Measurements from ENCODE around the gene TNNC1.

The TNNC1 gene

GRCh38 chr3:52402101-52402521 lies 51.7 kb downstream of the TNNC1 start:
- H3K36me3 ChIP-seq (replicated peaks; ENCODE audit: low read depth, low read length): peaks cover 65% of the 10 kb centered on the region
- no peaks in the 10 kb centered on the region for H3K79me2 ChIP-seq (ENCODE audit: low read length)
- H2AFZ ChIP-seq (ENCODE audit: low read depth, low read length): no peak overlapping the region
- no peaks in the 10 kb centered on the region for H3K27me3 ChIP-seq (ENCODE audit: low read depth, low read length)
- H3K4me3 ChIP-seq (ENCODE audit: low read length): no peak overlapping the region
- H3K4me2 ChIP-seq (ENCODE audit: low read length): no peak overlapping the region
- TF ChIP-seq EZH2phosphoT487 (IDR thresholded peaks at IDR 0.05; ENCODE audit: low read depth) (no peak), CTCF (IDR thresholded peaks at IDR 0.05; ENCODE audit: low read depth, low read length) (no peak)
- no peak overlapping the region for H3K27ac ChIP-seq (ENCODE audit: low read length)
- no peaks in the 10 kb centered on the region for H3K4me1 ChIP-seq (ENCODE audit: low read length)
- H4K20me1 ChIP-seq (ENCODE audit: insufficient read depth, low read length): no peaks in the 10 kb centered on the region
- H3K9me3 ChIP-seq (ENCODE audit: insufficient read depth, low read length): no peaks in the 10 kb centered on the region
- no peak overlapping the region for H3K9ac ChIP-seq (ENCODE audit: low read length)

GRCh38 chr3:52401551-52401950 lies 52.3 kb downstream of the TNNC1 start:
- no peaks in the 10 kb centered on the region for H3K9me3 ChIP-seq (ENCODE audit: insufficient read depth, low read length)
- TF ChIP-seq EZH2phosphoT487 (IDR thresholded peaks at IDR 0.05; ENCODE audit: low read depth) (no peak), CTCF (IDR thresholded peaks at IDR 0.05; ENCODE audit: low read depth, low read length) (no peak)
- H3K4me2 ChIP-seq (ENCODE audit: low read length): no peak overlapping the region
- no peak overlapping the region for H3K9ac ChIP-seq (ENCODE audit: low read length)
- no peaks in the 10 kb centered on the region for H4K20me1 ChIP-seq (ENCODE audit: insufficient read depth, low read length)
- no peak overlapping the region for H3K27ac ChIP-seq (ENCODE audit: low read length)
- no peaks in the 10 kb centered on the region for H3K79me2 ChIP-seq (ENCODE audit: low read length)
- H3K4me3 ChIP-seq (ENCODE audit: low read length): no peak overlapping the region
- no peaks in the 10 kb centered on the region for H3K27me3 ChIP-seq (ENCODE audit: low read depth, low read length)
- H3K36me3 ChIP-seq (replicated peaks; ENCODE audit: low read depth, low read length): peaks cover 59% of the 10 kb centered on the region
- H3K4me1 ChIP-seq (ENCODE audit: low read length): no peaks in the 10 kb centered on the region
- H2AFZ ChIP-seq (ENCODE audit: low read depth, low read length): no peak overlapping the region

Measured in OCI-LY3 (cell line).